GM21825 (cell line): ENCODE measurements around the gene GPR68.
"Not testable (repeated sequence)": the region's sequence is repeated elsewhere in the genome, so short reads cannot be mapped to it uniquely, and the experiment has no call there.

Experiments used
- ATAC-seq: cut with Tn5 transposase; IDR thresholded peaks from one replicate; pipeline ENCODE4 v1.9.1; 2021; ENCODE audit warnings: mild to moderate bottlenecking, moderate library complexity; ENCODE audit not compliant: unreplicated experiment

Gene GPR68

DNA sequence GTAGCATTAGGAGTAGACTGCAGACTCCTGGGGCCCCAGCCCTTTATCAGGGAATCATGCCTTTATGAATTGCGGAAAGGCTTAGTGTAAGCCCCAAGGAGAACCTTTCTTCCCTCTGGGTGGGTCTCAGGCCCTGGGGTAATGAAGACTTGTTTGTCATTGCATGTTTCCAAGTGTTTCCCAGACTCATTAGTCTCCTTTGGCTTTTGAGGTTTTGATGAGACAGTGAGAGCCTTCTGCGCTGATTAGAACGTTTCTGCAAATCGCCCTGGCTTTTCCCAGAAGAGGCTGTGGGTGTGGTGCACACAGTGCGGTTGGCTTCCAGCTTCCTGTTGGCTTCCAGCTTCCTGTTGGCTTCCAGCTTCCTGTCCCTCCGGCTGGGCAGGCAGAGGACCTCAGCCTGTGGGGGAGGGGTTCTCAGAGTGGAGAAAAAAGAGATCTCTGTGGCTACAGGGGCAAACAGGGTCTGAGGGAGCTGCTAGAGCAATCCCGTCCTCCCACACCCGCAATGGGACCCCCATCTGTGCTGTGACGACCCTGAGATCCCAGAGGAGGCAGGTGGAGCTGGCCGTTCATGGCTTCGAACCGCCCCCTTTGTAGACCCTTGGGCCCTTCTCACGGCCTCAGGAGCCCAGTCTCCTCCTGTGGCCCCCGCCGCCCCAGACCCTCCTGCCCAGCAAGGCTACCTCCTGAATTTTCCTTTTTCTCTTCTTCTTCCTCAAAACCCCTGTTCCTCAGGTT is 42.1 kb downstream of the GPR68 start:
- no peak for ATAC-seq

DNA sequence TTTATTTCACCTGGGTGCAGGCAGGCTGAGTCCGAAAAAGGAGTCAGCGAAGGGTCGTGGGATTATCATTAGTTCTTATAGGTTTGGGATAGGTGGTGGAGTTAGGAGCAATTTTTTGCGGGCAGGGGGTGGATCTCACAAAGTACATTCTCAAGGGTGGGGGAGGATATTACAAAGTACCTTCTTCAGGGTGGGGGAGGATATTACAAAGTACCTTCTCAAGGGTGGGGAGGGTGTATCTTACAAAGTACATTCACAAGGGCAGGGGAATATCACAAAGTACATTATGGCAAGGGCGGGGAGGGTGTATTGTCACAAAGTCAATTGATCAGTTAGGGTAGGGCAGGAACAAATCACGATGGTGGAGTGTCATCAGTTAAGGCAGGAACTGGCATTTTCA is 43.7 kb downstream of the GPR68 start:
- not testable (repeated sequence) for ATAC-seq

DNA sequence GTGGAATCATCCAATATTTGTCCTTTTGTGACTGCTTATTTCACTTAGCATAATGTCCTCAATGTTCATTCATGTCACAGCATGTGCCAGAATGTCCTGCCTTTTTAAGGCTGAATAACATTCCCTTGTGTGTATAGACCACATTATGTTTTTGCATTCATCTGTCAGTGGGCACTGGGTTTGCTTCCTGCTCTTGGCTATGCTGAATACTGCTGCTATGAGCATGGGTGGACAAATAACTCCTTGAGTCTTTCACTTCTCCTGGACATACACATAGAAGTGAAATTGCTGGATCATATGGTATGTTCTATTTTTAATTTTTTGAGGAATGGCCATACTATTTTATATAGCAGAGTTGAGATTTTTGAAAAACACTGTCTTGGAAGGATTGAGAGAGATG is 46.9 kb downstream of the GPR68 start:
- no peak for ATAC-seq

DNA sequence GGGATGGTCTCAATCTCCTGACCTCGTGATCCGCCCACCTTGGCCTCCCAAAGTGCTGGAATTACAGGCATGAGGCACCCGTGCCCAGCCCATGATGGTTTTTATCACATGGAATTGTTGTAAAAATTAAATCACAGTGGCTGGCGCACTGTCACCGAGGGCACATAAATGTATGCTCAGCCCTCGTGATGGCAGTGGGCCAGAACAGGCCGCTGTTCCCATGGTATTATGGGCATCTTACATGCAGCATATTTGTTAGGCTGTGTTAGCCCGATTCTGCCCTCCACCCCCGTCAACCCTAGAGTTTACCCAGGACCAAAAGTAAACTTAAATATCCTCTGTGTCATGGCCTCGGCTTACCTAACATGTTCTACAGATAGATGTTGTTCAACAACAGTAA is 48.6 kb downstream of the GPR68 start:
- ATAC-seq = no peak

DNA sequence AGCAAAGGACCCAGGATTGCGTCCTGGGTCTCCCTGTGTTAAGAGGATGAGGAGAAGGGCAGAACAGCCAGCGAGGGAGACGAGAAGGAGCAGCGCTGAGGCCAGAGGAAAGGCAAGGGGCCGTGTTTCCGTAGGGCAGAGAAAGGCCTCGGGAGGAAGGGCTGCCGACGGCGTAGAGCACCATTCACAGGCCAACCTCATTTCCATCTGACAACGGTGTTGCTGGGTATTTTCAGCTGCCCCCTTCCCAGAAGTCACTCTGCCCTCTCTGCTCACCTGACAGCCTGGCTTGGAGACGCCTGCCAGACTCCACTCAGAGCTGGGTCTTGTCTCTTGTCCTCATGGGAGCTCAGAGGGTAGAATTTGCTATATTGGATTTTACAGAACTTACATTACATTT is 51.4 kb downstream of the GPR68 start:
- no peak for ATAC-seq

DNA sequence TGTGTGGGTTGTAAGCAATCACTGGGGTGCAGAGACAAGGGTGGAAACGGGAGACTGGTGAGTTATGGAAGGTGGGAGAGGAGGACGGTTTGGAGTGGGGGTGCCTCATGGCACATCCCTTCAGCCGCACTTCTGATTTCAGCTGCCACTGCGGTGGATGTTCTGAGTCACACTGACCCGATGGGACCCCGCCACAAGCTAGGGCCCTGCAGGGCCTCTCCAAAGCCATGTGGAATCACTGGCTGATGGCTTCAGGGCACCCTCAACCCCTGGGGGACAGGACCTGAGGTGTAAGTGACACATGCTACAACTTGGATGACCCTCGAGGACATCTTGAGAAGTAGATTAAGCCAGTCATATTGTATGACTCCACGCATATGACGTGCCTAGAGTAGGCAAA is 53.7 kb downstream of the GPR68 start:
- ATAC-seq = no peak

DNA sequence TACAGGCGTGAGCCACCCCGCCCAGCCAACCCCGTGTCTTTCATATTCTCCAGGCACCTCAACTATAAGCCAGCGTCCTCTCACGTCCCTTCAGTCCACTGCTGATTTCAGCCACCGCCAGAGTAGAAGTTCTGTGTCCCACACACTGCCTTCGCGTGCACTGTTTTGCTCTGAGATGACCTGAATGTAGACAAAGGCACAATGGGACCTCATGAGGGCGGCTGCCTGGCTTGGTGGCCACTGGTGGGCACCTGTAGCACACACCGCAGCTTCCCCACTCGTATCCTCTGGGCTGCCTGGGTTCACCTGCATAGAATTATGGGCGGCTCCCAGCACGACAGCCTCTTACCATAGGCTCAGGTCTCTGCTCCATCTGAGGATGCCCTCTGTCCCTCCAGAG is 57.2 kb downstream of the GPR68 start:
- no peak for ATAC-seq

DNA sequence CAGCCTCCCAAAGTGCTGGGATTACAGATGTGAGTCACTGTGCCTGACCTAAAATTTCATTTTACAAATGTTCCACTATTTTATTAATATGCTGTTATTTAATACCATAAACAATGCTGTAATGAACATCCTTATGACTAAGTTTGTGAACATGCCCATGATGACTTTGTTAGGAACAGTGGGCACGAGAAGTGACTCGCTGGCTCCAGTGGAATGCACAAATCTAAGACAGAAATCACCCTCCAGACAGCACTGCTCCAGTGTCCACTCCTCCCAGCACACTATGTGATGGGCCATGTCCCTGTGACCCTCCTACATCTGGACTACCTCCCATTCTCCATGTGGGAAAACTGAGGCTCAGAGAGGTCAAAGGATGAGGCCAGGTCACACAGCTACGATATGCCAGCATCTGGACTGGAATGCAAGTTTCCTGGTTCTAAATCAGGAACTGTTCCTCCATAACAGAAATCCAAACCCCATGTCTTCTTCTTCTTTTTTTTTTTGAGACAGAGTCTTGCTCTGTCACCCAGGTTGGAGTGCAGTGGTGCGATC is 57.9 kb downstream of the GPR68 start:
- no peak for ATAC-seq

DNA sequence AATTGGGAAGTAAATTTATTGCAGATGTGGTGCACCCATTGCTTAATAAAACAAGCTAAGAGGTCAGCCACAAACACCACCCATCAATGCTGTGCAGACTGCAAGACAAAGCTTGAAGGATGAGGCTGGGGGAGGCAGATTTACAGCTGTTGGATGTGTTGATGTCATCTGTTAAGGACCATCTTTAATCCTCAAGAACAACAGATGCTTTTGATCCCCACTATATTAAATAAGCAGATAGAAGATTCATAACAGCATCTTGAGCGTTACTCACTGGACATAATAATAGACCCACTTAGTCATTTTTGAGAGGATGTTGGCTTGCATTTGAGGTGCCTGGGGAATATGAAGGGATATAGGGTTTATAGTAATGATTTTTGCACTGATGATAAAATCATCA is 58.8 kb downstream of the GPR68 start:
- ATAC-seq = no peak

DNA sequence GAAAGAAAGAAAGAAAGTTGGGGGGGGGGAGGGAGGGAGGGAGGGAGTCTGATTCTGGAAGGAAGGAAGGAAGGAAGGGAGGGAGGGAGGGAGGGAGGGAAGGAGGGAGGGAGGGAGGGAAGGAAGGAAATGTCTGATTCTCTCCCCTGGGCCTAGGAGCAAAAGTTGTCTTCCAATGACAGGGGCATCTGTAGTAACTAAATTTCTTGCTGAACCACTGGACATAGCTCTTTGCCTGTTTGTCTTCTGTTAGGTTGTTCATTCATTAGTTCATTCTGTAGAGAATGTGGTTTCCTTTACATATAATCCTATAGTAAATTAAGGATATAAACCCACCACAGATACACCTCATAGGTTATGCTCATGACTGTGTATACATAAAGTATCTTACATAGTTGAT is 59.9 kb downstream of the GPR68 start:
- ATAC-seq = no peak

DNA sequence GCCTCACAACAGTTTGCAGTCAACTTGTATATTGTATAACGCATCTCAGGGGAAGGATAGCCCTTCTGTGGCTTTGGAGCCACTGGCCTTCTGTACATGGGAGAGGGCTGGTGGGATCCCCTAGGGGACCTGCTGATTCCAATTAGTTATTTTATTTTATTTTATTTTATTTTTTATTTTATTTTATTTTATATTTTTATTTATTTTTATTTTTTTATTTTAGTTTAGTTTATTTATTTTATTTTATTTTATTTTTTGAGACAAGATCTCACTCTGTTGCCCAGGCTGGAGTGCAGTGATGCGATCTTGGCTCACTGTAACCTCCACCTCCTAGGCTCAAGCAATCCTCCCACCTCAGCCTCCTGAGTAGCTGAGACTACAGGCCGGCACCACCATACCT is 61.8 kb downstream of the GPR68 start:
- ATAC-seq = not testable (repeated sequence)
